ENCODE results near the gene SUGP1. TPM values are rescaled to one million over a fixed set of nuclear protein-coding genes. Genes with fewer than 3 reads are reported as not detected.
"Not testable (repeated sequence)": the region's sequence is repeated elsewhere in the genome, so short reads cannot be mapped to it uniquely, and the experiment has no call there.

SUGP1 gene
- polyA plus RNA-seq, 4 donors = 32.9 to 66.4 (median 43.0) TPM

DNA sequence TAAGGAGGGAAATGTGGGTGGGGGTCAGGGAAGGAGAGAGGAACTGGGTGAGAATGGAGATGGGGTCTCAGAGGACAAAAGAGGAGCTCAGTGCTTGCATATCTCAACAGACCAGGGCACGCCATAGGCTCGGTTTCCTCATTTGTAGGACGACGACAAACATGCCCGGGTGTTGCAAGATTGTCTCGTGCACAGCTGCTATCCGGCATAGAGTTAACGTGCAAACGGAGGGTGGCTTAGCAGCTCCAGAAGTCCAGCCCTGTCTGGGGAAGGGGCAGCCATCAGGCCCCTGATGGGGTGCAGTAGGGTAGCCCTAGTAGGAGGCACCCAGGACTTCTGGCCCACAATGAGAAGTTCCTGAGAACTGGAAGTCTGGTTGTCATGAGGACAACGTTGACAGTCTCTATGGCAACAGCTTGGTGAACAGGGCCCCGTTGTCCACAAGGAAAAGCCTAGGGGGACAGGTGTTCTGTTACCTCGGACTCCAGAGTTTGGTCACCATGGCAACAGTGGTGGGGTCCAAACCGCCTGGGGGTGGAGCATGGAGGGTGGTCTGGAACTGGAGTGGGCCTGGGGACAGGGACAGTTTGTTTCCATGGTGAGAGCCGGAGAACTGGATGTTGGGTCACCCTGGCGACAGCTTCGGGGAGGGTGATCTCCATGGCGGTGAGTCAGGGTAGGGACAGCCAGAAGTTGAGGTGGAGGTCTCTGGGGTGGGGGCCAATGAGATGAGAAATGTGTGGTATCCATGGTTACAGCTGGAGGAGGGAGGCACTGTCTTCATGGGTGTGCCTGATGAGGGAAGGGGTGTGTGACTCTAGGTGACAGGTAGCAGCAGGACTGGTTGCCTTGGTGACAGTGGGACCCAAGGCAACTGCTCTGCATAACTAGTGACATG, 64.0 kb downstream of the SUGP1 start:
- FAIRE-seq = no peak
- H3K36me3 ChIP-seq (ENCODE audit: control insufficient read depth in 3 of 3, insufficient read depth in 2 of 3, low read depth in 1 of 3, low read length in 3 of 3) = peaks cover 0 to 2% (median 2%) of the 10 kb centered on the region in 3 donors
- 27 to 51% (median 30%) methylated on average over 17 of the region's 17 CpGs for WGBS, 3 donors
- H3K9me3 ChIP-seq (ENCODE audit: control insufficient read depth in 2 of 2, insufficient read depth in 1 of 2, low read depth in 1 of 2, low read length in 1 of 2) = peaks cover 0 to 4% of the 10 kb centered on the region in 2 donors
- peaks cover 0 to 48% (median 3%) of the 10 kb centered on the region in 3 donors for H3K27me3 ChIP-seq (ENCODE audit: control insufficient read depth in 3 of 3, insufficient read depth in 3 of 3, low read length in 3 of 3)
- peak in 1 of 2 donors; percentile 25 for DNase-seq
- H3K4me3 ChIP-seq (ENCODE audit: low read depth in 1 of 3, low read length in 3 of 3) = no peak overlapping the region
- no peaks in the 10 kb centered on the region for H3K4me1 ChIP-seq (ENCODE audit: control insufficient read depth in 3 of 3, insufficient read depth in 2 of 3, low read depth in 1 of 3, low read length in 2 of 3)
- H3K27ac ChIP-seq (ENCODE audit: low read depth in 1 of 3, low read length in 2 of 3) = no peak overlapping the region

DNA sequence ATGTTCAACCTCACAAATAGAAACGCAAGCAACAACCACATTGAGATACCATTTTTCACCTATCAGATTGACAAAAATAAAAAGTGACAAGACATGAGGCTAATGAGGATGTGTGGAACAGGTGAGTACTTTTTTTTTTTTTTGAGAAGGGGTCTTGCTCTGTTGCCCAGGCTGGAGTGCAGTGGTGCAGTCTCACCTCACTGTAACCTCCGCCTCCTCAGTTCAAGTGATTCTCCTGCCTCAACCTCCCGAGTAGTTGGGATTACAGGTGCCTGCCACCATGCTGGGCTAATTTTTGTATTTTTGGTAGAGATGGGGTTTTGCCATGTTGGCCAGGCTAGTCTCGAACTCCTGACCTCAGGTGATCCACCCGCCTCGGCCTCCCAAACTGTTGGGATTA, 66.9 kb downstream of the SUGP1 start:
- not testable (repeated sequence) for H3K36me3 ChIP-seq (ENCODE audit: control insufficient read depth in 3 of 3, insufficient read depth in 2 of 3, low read depth in 1 of 3, low read length in 3 of 3); H3K4me1 ChIP-seq (ENCODE audit: control insufficient read depth in 3 of 3, insufficient read depth in 2 of 3, low read depth in 1 of 3, low read length in 2 of 3); H3K9me3 ChIP-seq (ENCODE audit: control insufficient read depth in 2 of 2, insufficient read depth in 1 of 2, low read depth in 1 of 2, low read length in 1 of 2); H3K27ac ChIP-seq (ENCODE audit: low read depth in 1 of 3, low read length in 2 of 3); H3K4me3 ChIP-seq (ENCODE audit: low read depth in 1 of 3, low read length in 3 of 3); DNase-seq; FAIRE-seq
- 86 to 90% (median 88%) methylated on average over 6 of the region's 6 CpGs for WGBS, 3 donors
- peaks cover 0 to 32% (median 0%) of the 10 kb centered on the region in 3 donors for H3K27me3 ChIP-seq (ENCODE audit: control insufficient read depth in 3 of 3, insufficient read depth in 3 of 3, low read length in 3 of 3)

- FAIRE-seq (no peak), DNase-seq (no peak)
- Histone ChIP-seq H3K27me3 (ENCODE audit: control insufficient read depth in 3 of 3, insufficient read depth in 3 of 3, low read length in 3 of 3) (peaks cover 0 to 13% (median 0%) of the 10 kb centered on the region in 3 donors), H3K27ac (ENCODE audit: low read depth in 1 of 3, low read length in 2 of 3) (no peak overlapping the region), H3K4me3 (ENCODE audit: low read depth in 1 of 3, low read length in 3 of 3) (no peak overlapping the region), H3K36me3 (ENCODE audit: control insufficient read depth in 3 of 3, insufficient read depth in 2 of 3, low read depth in 1 of 3, low read length in 3 of 3) (no peaks in the 10 kb centered on the region), H3K4me1 (ENCODE audit: control insufficient read depth in 3 of 3, insufficient read depth in 2 of 3, low read depth in 1 of 3, low read length in 2 of 3) (no peaks in the 10 kb centered on the region), H3K9me3 (ENCODE audit: control insufficient read depth in 2 of 2, insufficient read depth in 1 of 2, low read depth in 1 of 2, low read length in 1 of 2) (no peaks in the 10 kb centered on the region)
- 49 to 57% (median 50%) methylated on average over 5 of the region's 5 CpGs for WGBS, 3 donors
These were observed 70.0 kb downstream of the SUGP1 start for GRCh38 chr19:19250196-19250801.

DNA sequence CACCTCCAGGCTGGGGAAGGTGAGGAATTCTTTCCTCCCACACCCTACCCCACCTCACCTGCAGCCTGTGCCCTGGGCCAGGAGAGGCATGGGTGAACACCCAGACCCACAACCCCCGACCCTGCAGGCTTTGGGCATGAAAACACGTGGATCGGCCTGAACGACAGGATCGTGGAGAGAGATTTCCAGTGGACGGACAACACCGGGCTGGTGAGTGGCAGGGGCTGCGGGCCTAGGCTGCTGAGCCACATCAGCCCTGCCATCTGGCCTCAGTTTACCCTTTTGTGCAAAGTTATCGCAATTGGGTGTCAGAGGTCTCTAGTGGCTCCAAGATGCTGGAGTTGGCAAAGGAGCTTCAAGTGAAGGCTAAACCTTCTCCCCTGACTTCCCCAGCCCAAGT, 79.8 kb downstream of the SUGP1 start:
- Histone ChIP-seq H3K27me3 (ENCODE audit: control insufficient read depth in 3 of 3, insufficient read depth in 3 of 3, low read length in 3 of 3) (no peaks in the 10 kb centered on the region), H3K4me3 (ENCODE audit: low read depth in 1 of 3, low read length in 3 of 3) (no peak overlapping the region), H3K4me1 (ENCODE audit: control insufficient read depth in 3 of 3, insufficient read depth in 2 of 3, low read depth in 1 of 3, low read length in 2 of 3) (no peaks in the 10 kb centered on the region), H3K9me3 (ENCODE audit: control insufficient read depth in 2 of 2, insufficient read depth in 1 of 2, low read depth in 1 of 2, low read length in 1 of 2) (peaks cover 0 to 5% of the 10 kb centered on the region in 2 donors), H3K36me3 (ENCODE audit: control insufficient read depth in 3 of 3, insufficient read depth in 2 of 3, low read depth in 1 of 3, low read length in 3 of 3) (no peaks in the 10 kb centered on the region), H3K27ac (ENCODE audit: low read depth in 1 of 3, low read length in 2 of 3) (no peak overlapping the region)
- FAIRE-seq = no peak
- no peak for DNase-seq
- WGBS, 3 donors = 71 to 83% (median 73%) methylated on average over 9 of the region's 9 CpGs

DNA sequence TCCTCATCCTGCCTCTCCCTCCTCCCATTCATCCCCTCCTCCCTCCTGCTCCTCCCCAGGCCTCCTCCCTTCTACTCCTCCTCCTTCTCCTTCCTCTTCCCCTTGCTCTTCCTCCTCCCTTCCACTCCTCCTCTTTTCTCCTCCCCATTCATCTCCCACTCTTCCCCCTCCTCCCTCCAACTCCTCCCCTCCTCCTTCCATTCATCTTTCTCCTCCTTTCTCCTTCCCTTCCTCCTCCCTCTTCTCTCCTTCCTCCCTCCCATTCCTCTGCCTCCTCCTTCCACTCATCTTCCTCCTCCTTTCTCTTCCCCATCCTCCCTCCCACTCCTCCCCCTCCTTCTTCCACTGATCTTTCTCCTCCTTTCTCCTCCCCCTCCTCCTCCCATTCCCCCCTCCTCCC, 80.6 kb downstream of the SUGP1 start:
- DNase-seq (no peak), FAIRE-seq (no peak)
- Histone ChIP-seq H3K27me3 (ENCODE audit: control insufficient read depth in 3 of 3, insufficient read depth in 3 of 3, low read length in 3 of 3) (no peaks in the 10 kb centered on the region), H3K4me1 (ENCODE audit: control insufficient read depth in 3 of 3, insufficient read depth in 2 of 3, low read depth in 1 of 3, low read length in 2 of 3) (no peaks in the 10 kb centered on the region), H3K36me3 (ENCODE audit: control insufficient read depth in 3 of 3, insufficient read depth in 2 of 3, low read depth in 1 of 3, low read length in 3 of 3) (no peaks in the 10 kb centered on the region), H3K27ac (ENCODE audit: low read depth in 1 of 3, low read length in 2 of 3) (no peak overlapping the region), H3K4me3 (ENCODE audit: low read depth in 1 of 3, low read length in 3 of 3) (no peak overlapping the region), H3K9me3 (ENCODE audit: control insufficient read depth in 2 of 2, insufficient read depth in 1 of 2, low read depth in 1 of 2, low read length in 1 of 2) (peaks cover 0 to 12% of the 10 kb centered on the region in 2 donors)

GRCh38 chr19:19238126-19238894, 82.0 kb downstream of the SUGP1 start:
- FAIRE-seq = no peak
- Histone ChIP-seq H3K9me3 (ENCODE audit: control insufficient read depth in 2 of 2, insufficient read depth in 1 of 2, low read depth in 1 of 2, low read length in 1 of 2) (peaks cover 0 to 26% of the 10 kb centered on the region in 2 donors), H3K4me1 (ENCODE audit: control insufficient read depth in 3 of 3, insufficient read depth in 2 of 3, low read depth in 1 of 3, low read length in 2 of 3) (no peaks in the 10 kb centered on the region), H3K36me3 (ENCODE audit: control insufficient read depth in 3 of 3, insufficient read depth in 2 of 3, low read depth in 1 of 3, low read length in 3 of 3) (no peaks in the 10 kb centered on the region), H3K27ac (ENCODE audit: low read depth in 1 of 3, low read length in 2 of 3) (no peak overlapping the region), H3K27me3 (ENCODE audit: control insufficient read depth in 3 of 3, insufficient read depth in 3 of 3, low read length in 3 of 3) (no peaks in the 10 kb centered on the region), H3K4me3 (ENCODE audit: low read depth in 1 of 3, low read length in 3 of 3) (no peak overlapping the region)
- no peak for DNase-seq
- WGBS, 3 donors = 76 to 84% (median 83%) methylated on average over 18 of the region's 18 CpGs

- Histone ChIP-seq H3K4me3 (ENCODE audit: low read depth in 1 of 3, low read length in 3 of 3) (no peak overlapping the region), H3K4me1 (ENCODE audit: control insufficient read depth in 3 of 3, insufficient read depth in 2 of 3, low read depth in 1 of 3, low read length in 2 of 3) (no peaks in the 10 kb centered on the region), H3K9me3 (ENCODE audit: control insufficient read depth in 2 of 2, insufficient read depth in 1 of 2, low read depth in 1 of 2, low read length in 1 of 2) (peaks cover 0 to 26% of the 10 kb centered on the region in 2 donors), H3K27ac (ENCODE audit: low read depth in 1 of 3, low read length in 2 of 3) (no peak overlapping the region), H3K36me3 (ENCODE audit: control insufficient read depth in 3 of 3, insufficient read depth in 2 of 3, low read depth in 1 of 3, low read length in 3 of 3) (no peaks in the 10 kb centered on the region), H3K27me3 (ENCODE audit: control insufficient read depth in 3 of 3, insufficient read depth in 3 of 3, low read length in 3 of 3) (peaks cover 0 to 4% (median 0%) of the 10 kb centered on the region in 3 donors)
- DNase-seq (no peak), FAIRE-seq (no peak)
These were observed 84.1 kb downstream of the SUGP1 start for GRCh38 chr19:19236173-19236572.

DNA sequence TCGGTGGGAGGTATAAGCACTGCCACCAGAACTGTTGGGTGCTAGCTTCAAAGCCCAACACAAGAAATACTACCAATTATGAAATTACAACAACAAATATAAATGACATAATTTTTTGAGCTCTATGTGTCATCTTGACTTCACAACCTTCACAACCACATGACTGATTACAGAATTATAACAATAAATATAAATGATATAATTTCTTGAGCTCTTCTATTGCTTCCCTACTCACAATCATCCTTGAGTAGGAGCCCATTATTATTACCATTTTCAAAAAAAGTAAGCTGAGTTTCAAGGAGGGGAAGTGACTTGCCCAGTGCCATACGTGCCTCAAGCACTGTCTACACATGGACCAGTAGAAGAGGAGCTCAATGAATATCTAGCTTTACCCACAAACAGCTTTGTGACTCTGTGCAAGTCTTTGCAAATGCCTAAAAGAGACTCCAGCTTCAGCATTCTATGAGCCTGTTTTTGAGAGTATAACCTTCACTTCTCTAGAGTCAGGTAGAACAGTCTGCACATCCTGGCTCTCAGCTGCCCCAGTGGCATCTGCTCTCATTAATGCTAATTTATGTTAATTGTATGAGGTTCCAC, 86.0 kb downstream of the SUGP1 start:
- H3K9me3 ChIP-seq (ENCODE audit: control insufficient read depth in 2 of 2, insufficient read depth in 1 of 2, low read depth in 1 of 2, low read length in 1 of 2) = peaks cover 0 to 26% of the 10 kb centered on the region in 2 donors
- DNase-seq (no peak), FAIRE-seq (no peak)
- WGBS, 3 donors = 84 to 92% (median 88%) methylated on average over 2 of the region's 2 CpGs
- H3K27me3 ChIP-seq (ENCODE audit: control insufficient read depth in 3 of 3, insufficient read depth in 3 of 3, low read length in 3 of 3) = peaks cover 0 to 4% (median 1%) of the 10 kb centered on the region in 3 donors
- H3K27ac ChIP-seq (ENCODE audit: low read depth in 1 of 3, low read length in 2 of 3) = no peak overlapping the region
- H3K4me3 ChIP-seq (ENCODE audit: low read depth in 1 of 3, low read length in 3 of 3) = no peak overlapping the region
- no peaks in the 10 kb centered on the region for H3K36me3 ChIP-seq (ENCODE audit: control insufficient read depth in 3 of 3, insufficient read depth in 2 of 3, low read depth in 1 of 3, low read length in 3 of 3)
- no peaks in the 10 kb centered on the region for H3K4me1 ChIP-seq (ENCODE audit: control insufficient read depth in 3 of 3, insufficient read depth in 2 of 3, low read depth in 1 of 3, low read length in 2 of 3)

Measured in small intestine (tissue), 7 donors.